ENCODE results near the gene PLXNC1.

DNA sequence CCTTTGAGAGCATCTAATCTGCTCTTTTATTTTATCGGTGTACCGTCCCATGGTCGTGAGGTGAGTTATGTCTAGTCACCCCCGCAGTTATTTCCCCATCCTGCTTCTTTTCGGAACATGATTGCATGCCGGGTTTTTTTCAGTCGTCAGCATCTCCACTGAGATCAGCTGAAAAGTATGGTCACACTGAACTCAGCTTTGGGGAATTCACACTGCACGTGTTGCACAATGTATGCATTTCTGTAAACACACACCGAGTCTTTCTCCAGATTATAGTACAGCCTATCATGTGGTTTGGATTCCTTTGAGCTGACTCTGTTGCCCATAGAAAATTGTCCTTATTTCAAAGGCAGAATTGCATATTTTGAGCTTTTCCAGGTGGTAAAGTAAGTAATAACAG, 24.6 kb downstream of the PLXNC1 start:
- TF ChIP-seq EZH2 (IDR thresholded peaks at IDR 0.05; ENCODE audit: insufficient read depth, poor library complexity, severe bottlenecking), result no peak
- TF ChIP-seq EZH2phosphoT487 (IDR thresholded peaks at IDR 0.05; ENCODE audit: insufficient read depth, low read depth), result no peak
